HG02870 (cell line): ENCODE results near the gene YPEL2.

Experiments
- ATAC-seq: cut with Tn5 transposase; IDR thresholded peaks from one replicate; pipeline ENCODE4 v1.9.1; 2021; ENCODE audit warnings: mild to moderate bottlenecking, moderate library complexity; ENCODE audit not compliant: unreplicated experiment

YPEL2 gene

DNA sequence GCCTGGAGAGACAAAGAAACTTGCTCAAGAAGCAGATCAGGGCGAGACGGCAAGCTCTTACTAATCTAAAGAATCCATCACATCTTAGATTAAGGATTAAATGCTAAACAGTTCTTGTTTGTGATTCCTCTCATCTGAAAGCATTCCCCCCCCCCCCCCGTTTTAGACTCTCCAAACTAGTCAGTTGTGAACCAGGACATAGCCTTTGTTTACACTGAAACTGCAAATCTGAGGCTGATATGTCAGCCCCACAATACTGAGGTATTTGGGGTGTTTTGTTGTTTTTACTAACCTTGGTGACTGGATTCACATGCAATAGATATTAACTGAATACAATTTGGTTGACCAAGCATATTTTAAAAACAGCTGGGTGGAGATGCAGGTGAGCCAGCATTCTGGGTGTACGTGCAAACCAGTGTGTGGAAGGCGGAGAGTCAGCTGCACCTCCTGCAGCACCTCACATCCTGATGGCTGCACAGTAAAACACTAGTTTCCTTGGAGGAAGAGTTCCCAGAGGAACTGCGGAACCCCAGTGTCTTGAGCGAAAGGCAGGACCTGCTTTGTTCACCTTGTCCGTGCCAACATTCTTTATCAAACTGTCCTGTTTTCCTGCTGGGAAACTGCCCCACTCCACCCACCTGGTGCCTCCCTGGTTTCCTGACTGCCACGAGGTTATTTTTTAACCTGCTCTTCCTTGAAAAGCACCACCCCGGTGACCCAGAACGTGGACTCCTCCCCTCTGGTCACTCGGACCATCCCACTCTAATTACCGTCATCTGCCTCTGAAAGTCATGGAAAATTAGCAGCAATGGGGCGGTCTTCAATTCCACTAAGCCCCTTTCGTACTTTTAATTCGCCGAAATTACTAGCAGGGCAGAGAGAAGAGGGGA lies 1.2 kb upstream of the YPEL2 start:
- no peak for ATAC-seq

- peak; percentile 15 for ATAC-seq
These were observed 684 bp downstream of the YPEL2 start for GRCh38 chr17:59331929-59332748.

- ATAC-seq, result no peak
These were observed 1.4 kb downstream of the YPEL2 start for GRCh38 chr17:59332749-59333377.

- no peak for ATAC-seq
These were observed 2.4 kb downstream of the YPEL2 start for GRCh38 chr17:59333836-59334235.

GRCh38 chr17:59335685-59336084 lies 4.2 kb downstream of the YPEL2 start:
- ATAC-seq, result no peak

GRCh38 chr17:59337741-59338299 lies 6.4 kb downstream of the YPEL2 start:
- ATAC-seq, result no peak

DNA sequence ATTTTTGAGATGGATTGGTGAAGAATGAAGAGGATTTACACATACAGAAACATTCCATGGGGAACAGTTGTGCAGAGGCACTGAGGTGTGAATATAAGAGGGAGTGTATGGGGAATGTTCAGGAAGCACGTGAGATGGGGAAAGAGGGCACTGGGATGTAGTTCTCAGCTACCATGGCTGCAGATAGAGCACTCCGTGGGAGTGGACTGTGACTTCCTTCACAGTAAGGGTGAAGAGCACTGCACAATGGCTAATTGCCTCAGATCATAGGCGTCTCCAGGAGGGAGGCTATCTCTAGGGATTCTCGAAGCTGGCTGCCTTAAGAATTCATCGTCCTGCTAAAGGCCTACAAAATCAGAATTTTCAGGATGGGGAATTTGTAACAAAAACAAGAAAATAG lies 7.0 kb downstream of the YPEL2 start:
- no peak for ATAC-seq

DNA sequence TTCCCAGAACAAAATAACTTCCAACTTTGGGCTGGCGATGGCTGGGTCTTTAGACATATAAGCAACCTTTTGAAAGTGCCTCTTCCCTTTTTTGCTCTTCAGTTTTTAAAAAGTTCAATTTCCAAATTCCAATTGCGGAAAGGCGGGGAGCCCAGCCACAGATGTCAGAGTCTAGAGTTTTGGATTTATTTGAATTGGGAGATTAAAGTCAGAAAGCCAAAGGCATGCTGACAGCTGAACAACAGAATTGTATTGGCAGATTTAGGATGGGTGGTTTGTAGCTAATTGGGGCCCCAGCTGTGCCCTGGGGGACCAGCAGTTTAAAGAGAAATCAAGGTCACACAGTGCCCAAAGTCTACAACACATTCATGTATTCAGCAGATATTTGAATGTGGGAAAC lies 10.5 kb downstream of the YPEL2 start:
- ATAC-seq, result no peak

DNA sequence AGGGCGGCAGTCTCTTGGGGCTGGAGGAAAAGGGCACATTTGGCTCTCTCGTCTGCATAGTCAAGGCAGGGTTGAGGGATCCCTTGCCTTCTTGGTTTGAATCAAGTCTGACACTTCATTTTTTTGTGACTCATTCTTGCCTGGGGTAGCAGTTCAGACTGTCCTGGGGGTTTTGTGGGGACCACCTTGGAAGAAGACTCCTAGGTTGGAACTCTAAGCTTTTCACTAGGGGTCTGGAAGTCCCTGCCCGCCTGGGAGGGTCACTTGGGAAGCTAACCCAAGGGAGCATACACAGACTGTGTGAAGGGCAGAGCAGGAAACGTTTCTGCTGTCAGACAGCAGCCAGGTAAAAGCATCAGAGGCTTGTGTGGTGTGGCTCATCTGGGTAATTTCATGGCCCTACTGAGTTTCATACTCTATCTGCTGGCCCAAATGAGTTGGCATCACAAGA lies 11.3 kb downstream of the YPEL2 start:
- ATAC-seq, result no peak

- ATAC-seq, result no peak
These were observed 14.0 kb downstream of the YPEL2 start for GRCh38 chr17:59345476-59345875.

DNA sequence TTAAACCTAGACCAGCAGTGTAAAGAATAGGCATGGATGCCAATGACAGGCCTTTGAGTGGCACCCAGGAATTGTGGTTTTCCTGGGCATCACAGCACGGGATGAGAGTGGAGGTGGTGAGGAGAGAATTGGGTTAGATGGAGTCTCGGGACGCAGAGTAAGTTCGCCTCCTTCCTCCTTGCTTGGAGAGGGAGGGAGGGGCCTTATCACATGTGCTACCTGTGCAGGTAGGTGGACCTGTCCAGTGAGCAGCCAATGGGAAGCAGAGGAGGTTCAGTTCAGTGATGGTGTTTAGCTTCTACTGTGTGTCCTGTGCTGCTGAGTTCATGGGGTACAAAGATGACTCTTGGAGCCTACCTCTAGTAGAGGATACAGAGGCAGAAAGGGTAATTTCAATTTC lies 14.9 kb downstream of the YPEL2 start:
- no peak for ATAC-seq

DNA sequence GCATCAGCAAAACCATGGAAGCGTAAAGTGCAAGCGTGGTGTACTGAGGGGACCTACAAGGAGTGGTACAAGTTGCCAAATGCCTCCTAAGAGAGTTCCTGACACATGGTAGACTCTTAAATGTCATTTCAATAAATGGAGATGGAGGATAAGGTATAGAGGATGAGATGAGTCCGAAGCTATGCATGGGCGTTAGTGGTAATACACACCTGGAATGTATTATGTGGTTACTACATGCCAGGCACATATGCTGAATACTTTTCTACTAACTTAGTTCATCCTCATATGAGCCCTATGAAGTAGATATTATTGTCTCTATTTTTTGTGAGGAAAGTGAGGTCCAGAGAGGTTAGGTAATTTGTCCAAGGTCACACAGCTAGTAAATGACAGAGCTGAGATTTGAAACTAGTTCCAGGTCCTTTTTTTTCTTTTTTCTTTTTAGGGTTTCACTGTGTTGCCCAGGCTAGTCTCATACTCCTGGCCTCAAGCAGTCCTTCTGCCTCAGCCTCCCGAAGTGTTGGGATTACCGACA lies 15.5 kb downstream of the YPEL2 start:
- ATAC-seq, result no peak

DNA sequence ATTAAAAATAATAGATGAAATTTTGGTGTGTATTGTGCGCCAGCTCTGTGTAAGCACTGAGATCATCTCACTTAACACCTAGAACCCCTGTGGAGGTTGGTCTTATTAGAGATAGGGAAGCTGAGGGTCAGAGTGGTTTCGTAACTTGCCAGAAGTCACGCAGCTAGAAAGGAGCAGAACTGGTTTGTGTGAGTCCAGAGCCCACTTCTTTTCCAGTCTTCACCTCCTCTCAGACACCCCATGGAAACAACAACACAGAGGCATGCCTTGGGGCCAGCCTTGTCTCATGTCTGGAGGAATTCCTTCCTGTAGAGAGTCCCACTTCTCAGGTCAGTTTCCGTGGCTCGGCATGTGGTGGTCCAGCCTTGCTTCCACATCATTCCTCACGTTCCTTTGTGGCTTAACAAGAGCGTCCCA lies 16.5 kb downstream of the YPEL2 start:
- no peak for ATAC-seq

DNA sequence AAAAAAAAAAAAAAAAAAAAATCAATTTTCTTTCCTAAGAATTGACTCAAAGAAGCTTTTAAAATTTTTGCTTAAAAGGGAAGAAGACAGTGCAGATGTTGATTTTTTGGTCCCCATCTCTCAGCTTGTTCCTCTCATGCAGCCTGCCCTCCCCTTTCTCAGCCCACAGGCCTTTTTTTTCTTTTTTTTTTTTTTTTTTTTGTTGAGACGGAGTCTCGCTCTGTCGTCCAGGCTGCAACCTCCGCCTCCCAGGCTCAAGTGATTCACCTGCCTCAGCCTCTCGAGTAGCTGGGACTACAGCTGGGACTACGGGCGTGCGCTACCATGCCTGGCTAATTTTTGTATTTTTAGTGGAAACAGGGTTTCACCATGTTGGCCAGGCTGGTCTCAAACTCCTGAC lies 17.7 kb downstream of the YPEL2 start:
- ATAC-seq, result no peak

DNA sequence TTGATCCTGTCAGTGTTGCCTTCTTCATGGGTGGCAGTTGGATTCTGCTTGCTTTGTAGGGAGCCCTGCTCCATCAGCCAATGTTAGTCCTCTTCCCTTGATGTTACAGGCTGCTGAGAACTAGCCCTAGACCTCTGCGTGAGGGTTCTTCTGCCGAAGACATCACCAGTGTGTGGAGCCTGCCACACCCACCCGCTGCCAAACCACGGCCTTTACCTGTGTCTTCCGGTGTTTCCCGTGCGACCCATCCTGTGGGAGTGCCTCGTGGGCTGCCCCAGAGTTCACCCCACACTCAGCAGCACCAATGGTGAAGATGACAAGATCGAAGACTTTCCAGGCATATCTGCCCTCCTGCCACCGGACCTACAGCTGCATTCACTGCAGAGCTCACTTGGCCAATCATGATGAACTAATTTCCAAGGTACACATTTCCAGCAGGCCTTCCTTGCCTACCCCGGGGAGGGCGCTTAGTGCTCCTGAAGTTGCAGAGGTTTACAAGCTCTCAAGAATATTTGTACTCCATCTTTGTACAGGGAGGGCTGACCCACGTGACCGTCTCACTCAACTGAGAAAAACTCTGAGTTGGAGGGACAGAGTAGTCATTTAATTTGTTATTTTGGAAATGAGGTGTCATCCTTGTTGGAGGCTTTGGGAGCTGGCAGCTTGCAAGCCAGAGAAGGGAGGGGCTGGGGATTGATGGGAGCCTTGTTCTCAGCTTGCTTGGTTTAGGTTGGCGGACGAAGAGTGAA lies 21.8 kb downstream of the YPEL2 start:
- ATAC-seq, result no peak

GRCh38 chr17:59353936-59354755 lies 22.7 kb downstream of the YPEL2 start:
- ATAC-seq, result no peak

GRCh38 chr17:59355030-59355701 lies 23.7 kb downstream of the YPEL2 start:
- no peak for ATAC-seq

DNA sequence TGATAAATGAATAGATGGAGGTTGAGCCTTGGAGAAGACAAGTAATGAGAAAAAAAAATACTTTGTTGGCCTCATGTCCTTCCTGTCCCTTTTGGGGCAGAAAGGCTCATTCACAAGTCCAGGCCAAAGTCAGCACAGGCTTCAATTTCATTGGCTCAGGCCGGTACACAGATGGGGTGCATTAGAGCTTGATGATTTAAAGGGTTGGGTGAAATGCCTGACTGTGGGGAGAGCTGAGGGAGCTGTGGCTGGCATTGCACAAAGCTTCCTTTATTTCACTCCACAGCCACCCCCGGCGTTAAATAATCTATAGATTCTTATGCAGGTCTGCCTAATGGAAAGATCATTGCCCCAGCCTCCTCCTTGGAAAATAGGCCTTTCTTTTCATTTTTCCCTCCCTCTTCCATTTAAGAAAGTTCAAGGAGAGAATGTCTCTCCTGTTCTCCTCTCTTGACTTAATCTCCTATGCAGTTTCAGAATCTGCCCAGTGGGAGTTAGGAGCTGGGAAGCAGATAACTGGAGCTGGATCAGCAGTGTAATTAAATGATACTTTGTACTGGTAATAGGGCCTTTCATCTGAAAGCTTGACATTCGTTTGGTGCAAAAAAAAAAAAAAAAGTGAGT lies 24.4 kb downstream of the YPEL2 start:
- no peak for ATAC-seq
